HG02588 (cell line): ENCODE results near the gene RAD51B.
"Not testable (repeated sequence)": the region's sequence is repeated elsewhere in the genome, so short reads cannot be mapped to it uniquely, and the experiment has no call there.

Source experiments
- ATAC-seq: cut with Tn5 transposase; IDR thresholded peaks from one replicate; pipeline ENCODE4 v1.9.1; 2021; ENCODE audit warnings: mild to moderate bottlenecking, moderate library complexity; ENCODE audit not compliant: unreplicated experiment

Gene RAD51B

GRCh38 chr14:68167383-68168087 lies 348.0 kb downstream of the RAD51B start:
- no peak for ATAC-seq

- no peak for ATAC-seq
These were observed 349.0 kb downstream of the RAD51B start for GRCh38 chr14:68168460-68169109.

GRCh38 chr14:68172216-68172615 lies 352.6 kb downstream of the RAD51B start:
- ATAC-seq = no peak

DNA sequence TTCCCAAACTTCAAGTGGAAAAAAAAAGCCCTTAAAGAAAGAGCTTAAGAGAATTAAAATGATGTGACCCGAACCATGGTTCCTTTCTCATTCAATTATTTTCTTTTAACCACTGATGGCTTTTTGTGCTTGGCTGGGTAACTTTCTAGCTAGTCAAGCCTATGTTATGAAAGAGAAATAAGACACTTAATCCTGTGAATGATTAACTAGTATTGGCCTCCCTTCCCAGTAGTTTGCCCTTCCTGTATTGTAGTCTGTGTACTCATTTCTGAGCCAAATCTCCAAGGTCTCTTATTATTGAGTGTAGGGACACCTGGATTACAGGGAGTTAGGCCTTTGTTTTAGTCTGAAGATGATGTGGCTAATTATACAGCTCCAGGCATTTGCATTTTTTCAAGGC lies 353.0 kb downstream of the RAD51B start:
- no peak for ATAC-seq

GRCh38 chr14:68173227-68173972 lies 353.8 kb downstream of the RAD51B start:
- no peak for ATAC-seq

DNA sequence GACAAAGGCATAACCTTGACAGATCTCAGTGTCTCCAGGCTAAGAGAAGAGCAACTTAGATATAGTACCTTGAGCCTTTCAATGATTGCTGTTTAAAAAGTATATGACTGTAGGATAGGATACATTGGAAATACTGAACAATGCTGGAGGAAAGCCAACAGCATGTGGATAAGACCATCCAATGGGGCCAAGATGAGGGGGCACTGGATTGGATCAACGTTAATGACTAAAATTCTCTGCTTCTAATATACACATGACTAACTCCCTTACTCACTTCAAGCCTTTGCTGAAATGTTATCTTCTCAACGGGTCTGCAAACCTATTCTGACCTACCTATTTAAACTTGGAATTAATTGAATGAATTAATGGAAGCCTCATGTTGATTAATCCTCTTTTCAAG lies 354.9 kb downstream of the RAD51B start:
- no peak for ATAC-seq

DNA sequence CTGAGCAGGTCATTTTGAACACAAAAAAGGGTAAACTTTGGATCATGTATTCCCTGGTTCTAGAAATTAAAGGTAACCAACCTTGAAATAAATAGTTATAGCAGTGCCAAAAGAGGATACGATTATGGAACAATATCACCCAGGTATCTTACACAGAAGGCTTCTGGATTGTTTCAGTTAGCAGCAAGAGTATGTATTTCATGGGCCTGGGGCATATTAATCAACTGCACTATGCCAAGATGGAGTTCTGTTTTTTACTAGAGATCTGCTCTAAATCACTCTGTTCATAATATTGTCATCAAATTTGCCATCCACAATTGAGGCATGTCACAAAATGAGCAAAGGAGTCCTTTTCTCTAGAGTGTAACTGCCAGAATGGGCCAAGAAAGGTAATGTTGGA lies 357.1 kb downstream of the RAD51B start:
- no peak for ATAC-seq

DNA sequence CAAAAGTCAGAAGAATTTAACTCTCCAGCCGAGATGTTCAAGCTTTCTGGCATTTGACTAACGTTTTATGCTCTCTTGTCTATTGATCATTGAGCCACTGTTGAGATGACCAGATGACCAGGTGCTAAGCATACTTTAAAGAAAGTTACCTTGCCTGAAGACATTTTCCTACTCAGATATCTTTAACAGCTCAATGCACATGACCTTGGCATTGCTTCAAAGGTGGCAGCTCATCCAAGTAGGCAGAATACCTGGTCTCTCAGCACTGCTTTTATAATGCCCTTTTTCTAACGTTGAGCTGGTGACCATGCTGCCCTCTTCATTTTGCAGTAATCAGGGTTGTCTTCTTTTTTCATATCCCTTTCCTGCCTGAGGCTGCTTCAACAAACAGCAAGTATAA lies 358.1 kb downstream of the RAD51B start:
- no peak for ATAC-seq

DNA sequence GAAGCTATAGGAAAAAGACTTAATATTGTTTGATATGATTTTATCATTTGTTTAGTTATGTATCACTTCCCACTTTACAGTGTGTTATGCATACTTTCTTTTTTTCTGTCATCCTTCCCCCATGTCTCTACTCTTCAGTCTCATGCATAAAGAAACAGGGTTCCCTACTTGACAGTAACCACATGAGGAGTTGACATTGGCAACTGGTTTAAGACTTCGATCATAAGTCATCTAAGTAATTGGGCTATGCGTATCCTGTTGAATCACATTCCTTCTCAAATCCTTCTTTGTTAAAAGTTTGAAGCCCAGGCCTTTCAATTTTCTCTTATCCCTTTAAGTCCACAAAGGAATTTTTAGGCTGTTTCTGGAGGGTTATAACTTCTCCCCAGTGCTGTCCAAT lies 358.7 kb downstream of the RAD51B start:
- ATAC-seq = no peak

GRCh38 chr14:68181519-68182326 lies 362.1 kb downstream of the RAD51B start:
- ATAC-seq = no peak

DNA sequence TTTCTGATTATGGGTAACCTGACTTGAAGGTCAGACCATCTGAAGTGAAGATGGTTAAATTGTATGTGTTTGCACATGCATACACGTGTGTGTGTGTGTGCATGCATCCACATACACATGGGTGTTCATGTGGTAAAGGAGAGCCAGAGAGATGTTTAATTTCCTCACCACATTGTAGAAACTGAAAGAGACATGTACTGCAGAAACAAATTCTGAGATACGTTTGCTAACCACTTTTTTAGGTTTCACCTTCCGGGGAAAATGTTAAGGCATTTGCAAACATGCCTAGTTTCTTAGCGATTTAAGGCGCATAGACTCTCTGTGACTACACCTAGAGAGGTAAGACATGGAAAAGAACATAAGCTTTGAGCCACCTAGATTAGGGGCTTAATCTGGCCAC lies 362.9 kb downstream of the RAD51B start:
- ATAC-seq = no peak

DNA sequence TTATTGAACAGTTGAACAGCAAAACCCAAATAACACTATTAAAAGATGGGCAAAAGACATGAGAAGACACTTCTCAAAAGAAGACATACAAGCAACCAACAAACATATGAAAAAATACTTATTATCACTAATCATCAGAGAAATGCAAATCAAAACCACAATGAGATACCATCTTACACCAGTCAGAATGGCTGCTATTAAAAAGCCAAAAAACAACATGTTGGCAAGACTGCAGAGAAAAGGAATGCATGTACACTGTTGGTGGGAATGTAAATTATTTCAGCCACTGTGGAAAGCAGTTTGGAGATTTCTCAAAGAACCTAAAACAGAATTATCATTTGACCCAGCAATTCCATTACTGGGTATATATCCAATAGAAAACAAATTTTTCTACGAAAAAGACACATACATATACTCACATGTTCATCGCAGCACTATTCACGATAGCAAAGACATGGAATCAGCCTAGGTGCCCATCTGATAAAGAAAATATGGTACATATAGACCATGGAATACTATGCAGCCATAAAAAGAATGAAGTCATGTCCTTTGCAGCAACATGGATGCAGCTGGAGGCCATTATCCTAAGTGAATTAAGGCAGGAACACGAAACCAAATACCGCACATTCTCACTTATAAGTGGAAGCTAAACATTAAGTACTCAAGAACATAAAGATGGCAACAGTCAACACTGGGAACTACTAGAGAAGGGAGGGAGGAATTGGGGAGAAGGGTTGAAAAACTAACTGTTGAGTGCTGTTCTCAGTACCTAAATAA lies 367.1 kb downstream of the RAD51B start:
- not testable (repeated sequence) for ATAC-seq

DNA sequence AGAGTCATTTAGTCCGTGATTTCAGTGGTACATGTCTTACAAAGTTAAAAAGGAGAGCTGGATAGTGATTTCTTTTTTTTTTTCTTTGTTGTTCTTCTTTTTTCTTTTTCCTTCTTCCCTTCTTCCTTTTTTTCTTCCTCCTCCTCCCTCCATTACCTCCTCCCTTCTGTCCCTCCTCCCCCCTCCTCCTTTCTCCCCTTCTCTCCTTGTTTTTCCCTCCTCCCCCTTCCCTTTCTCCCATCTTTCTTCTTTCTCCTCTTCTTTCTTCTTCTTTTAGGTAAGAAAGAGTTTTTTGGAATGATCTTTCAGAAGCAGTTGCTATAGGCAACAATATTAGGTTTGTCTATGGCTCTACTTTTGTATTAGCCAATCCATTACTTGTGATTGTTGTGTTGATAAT lies 368.6 kb downstream of the RAD51B start:
- ATAC-seq = no peak

DNA sequence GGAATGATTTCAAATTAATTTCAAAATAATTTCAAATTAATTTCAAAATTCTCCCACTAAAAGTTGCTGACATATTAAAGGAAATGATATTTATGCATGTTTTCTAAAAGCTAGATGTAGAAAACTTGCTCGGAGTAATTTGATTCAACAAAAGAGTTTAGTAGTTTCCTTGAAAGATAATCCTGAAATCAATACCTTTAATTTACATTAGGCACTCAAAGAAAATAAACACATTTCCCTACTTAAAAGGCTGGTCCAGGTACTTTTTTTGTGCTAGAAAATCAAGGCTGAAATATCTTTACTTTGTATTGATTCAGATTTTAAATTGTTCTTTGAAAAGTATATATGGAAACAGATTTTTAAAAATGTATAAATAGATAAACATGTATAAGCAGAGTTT lies 370.5 kb downstream of the RAD51B start:
- ATAC-seq = no peak

DNA sequence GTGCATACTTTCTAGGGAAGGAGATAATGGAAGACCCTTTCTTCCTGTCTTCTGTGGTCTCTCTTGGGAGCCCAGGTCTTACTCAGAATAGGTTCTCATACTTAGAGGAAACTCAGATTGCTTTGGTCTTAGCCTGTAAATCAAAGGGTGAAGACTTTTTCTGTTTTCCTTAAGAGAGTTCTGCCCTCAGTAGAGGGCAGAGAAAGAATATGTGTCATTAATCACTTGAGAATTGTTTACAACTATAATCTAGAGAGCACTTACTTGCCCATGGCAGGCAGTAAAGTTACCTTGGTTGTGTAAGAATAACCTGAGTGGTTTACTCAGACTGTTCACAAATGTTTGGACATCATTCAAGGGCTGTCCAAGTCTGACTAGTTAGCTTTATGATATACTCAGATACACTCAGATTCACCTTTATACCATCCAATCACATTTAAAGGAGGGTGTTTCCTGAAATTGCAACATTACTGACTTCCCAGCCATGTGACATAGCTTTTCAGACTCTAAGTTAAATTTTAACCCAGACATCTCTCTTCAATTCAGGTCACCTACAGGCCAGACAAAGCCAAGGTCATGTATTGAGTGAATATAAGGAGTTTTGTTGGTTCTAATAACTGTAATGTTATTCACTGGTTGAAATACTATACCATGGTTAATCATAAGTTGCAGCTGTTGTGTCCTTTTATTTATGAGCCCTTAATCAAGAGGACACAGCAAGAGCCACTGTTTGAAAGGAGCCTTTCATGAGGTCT lies 372.2 kb downstream of the RAD51B start:
- no peak for ATAC-seq

- ATAC-seq = no peak
These were observed 373.4 kb downstream of the RAD51B start for GRCh38 chr14:68192935-68193334.

DNA sequence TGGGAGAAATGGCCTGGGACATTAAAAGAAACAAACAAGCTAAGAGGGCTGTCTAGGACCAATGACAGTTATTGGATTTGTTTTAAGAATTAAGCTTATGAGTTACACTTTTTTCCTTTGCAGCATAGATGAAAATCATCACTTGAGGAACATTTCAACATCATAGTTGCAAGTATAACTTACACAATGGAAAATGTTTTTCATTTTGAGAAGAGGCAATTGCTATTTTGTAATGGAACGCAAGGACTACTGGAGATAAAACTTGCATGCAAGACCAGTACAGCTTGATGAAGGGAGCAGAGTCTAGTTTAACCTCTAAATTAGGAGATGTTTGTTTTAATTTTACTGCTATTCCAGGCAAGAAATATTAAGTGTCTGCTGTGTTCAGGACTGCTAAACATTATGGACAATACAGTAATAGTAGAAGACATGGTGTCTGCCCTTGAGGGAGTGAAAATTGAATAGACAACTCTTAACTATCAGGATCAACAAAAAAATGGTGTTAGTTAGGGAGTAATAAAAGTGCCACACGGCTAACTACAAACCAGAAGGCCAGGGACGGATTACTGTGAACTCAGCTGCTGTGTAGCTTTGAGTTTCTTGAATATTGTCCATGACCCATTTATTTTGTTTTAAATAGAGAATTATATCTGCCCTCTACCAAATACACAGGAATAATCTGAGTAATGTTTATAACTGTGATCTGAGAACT lies 374.5 kb downstream of the RAD51B start:
- ATAC-seq = no peak

DNA sequence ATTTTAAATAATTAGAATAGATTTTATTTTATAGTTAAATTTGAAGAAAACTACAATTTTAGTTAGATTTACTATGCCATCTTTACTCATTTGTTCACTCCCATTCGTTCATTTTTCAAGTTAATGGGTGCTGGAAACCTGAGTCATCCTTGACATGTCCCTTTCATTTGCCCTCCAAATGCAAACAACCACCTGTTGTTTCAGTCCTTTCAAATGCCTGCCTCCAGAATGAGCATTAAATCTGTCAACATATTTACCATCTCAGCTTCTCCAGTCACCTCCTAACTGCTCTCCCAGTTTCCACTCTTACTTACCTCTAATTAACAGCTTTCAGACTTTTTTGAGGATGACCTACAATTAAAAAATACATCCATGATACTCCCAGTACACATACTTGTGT lies 375.5 kb downstream of the RAD51B start:
- no peak for ATAC-seq
